Spleen (tissue), 7 donors: Measurements from ENCODE around the gene SLC12A6.

Experiments used
- POLR2AphosphoS5 ChIP-seq, 3 donors: sonication (generic); formaldehyde crosslinking; IDR thresholded peaks; one replicate each; pipeline ENCODE4 v1.5.1; 2017; ENCODE audit warnings: antibody characterized with exemption in 3 of 3
- TF ChIP-seq, protein P1 (sequence below), 11 experiments: fragments of 200-600 bp in 7 of 11; fragments of 450-650 bp in 4 of 11; sonication (generic) in 4 of 11; IDR thresholded peaks in 8 of 11; conservative IDR thresholded peaks in 3 of 11; 1 replicate in 7 of 11; 2 replicates in 4 of 11; pipeline versions ENCODE4 v1.4.0 to v1.8.0; 2016 to 2021; ENCODE audit warnings: antibody characterized with exemption in 11 of 11, inconsistent platforms in 4 of 11, mild to moderate bottlenecking in 1 of 11
- donor health status: DM: no; HTN: no; CAD: no; lungs with moderate emphysema.
- donor health status: DM: no; HTN: no; CAD: no.
- donor health status: DM: no; HTN: no; CAD: no.

DNA sequence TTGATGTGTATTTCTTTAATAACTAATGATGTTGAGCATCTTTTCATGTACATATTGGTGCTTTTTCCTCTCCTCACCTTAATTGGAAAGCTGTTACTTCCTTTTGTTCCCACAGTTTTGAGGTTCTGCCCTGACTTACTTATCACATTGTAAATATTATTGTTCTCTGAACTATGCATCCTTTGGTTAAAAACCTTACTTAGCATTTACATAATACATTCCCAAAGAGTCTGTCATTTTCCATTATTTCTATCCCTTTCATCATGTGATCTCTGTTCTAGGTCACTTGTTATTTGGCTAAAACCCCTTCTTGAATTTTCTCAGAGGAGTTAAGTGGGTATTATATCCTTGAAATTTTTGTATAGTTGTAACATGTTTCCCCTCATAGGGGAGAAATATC, 33.0 kb downstream of the SLC12A6 start:
- TF ChIP-seq POLR2AphosphoS5 (IDR thresholded peaks at IDR 0.05) = no peak
- TF ChIP-seq, protein P1, sequence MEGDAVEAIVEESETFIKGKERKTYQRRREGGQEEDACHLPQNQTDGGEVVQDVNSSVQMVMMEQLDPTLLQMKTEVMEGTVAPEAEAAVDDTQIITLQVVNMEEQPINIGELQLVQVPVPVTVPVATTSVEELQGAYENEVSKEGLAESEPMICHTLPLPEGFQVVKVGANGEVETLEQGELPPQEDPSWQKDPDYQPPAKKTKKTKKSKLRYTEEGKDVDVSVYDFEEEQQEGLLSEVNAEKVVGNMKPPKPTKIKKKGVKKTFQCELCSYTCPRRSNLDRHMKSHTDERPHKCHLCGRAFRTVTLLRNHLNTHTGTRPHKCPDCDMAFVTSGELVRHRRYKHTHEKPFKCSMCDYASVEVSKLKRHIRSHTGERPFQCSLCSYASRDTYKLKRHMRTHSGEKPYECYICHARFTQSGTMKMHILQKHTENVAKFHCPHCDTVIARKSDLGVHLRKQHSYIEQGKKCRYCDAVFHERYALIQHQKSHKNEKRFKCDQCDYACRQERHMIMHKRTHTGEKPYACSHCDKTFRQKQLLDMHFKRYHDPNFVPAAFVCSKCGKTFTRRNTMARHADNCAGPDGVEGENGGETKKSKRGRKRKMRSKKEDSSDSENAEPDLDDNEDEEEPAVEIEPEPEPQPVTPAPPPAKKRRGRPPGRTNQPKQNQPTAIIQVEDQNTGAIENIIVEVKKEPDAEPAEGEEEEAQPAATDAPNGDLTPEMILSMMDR (IDR thresholded peaks at IDR 0.05 in 8 of 11, conservative IDR thresholded peaks at IDR 0.05 in 3 of 11) = no peak
